NCI-H187 (cell line): ENCODE data around the gene PRMT5.

Experiments
- DNase-seq, 2 experiments: peaks; one replicate each; lab custom pipeline; 2025; lab: John Stamatoyannopoulos, UW

The PRMT5 gene

GRCh38 chr14:22896760-22897159 lies 32.4 kb downstream of the PRMT5 start:
- no peak for DNase-seq

GRCh38 chr14:22896356-22896755 lies 32.8 kb downstream of the PRMT5 start:
- DNase-seq, result no peak

GRCh38 chr14:22895402-22895801 lies 33.8 kb downstream of the PRMT5 start:
- no peak for DNase-seq

GRCh38 chr14:22893706-22894105 lies 35.5 kb downstream of the PRMT5 start:
- no peak for DNase-seq

DNA sequence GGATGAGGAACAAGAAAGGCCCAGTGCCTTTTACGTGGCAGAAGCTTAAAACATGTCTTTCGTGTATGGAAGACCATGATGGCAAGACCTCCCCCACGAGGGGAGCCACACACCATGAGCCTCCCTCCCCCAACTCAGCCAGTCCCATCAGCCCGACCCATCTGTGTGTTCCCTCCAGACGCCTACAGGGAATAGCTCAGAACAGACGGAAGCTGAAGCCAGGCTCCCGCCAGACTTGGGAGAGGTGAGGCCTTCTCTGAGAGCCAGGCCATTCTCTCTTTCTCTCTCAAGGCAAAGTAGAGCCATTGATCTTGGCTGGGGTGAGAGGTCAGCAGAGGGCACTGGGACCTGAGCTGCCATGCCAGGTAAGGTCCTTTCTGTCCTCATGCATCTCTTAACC lies 36.7 kb downstream of the PRMT5 start:
- DNase-seq, result no peak

DNA sequence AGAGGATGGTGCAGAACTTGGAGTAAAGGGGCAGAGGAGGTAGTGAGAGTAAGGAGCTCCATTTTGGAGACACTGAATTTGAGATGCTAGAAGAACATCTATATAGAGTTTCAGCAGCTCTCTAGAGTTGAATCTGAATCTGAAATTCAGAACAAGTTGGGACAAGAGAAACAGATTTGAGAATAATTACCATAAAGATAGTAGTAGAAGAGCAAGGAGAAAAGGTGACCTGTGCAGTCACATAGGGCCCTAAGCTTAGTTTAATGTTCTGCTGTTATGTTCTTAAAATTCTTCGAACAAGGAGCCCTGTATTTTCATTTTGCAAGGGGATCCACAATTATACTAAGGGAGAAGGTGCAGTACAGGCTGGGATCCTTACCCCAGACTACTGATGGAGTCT lies 38.8 kb downstream of the PRMT5 start:
- no peak for DNase-seq

DNA sequence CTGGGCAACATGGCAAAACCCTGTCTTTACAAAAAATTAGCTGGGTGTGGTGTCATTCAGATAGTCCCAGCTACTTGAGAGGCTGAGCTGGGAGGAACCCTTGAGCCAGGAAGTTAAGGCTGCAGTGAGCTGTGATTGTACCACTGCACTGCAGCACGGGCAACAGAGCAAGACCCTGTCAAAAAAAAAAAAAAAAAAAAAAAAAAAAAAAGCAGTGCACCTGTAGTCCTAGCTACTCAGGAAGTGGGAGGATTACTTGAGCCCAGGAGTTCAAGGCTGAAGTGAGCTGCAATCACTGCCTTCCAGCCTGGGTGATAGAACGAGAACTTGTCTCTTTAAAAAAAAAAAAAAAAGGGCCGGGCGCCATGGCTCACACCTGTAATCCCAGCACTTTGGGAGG lies 40.5 kb downstream of the PRMT5 start:
- DNase-seq, result no peak

GRCh38 chr14:22887990-22888378 lies 41.2 kb downstream of the PRMT5 start:
- no peak for DNase-seq

DNA sequence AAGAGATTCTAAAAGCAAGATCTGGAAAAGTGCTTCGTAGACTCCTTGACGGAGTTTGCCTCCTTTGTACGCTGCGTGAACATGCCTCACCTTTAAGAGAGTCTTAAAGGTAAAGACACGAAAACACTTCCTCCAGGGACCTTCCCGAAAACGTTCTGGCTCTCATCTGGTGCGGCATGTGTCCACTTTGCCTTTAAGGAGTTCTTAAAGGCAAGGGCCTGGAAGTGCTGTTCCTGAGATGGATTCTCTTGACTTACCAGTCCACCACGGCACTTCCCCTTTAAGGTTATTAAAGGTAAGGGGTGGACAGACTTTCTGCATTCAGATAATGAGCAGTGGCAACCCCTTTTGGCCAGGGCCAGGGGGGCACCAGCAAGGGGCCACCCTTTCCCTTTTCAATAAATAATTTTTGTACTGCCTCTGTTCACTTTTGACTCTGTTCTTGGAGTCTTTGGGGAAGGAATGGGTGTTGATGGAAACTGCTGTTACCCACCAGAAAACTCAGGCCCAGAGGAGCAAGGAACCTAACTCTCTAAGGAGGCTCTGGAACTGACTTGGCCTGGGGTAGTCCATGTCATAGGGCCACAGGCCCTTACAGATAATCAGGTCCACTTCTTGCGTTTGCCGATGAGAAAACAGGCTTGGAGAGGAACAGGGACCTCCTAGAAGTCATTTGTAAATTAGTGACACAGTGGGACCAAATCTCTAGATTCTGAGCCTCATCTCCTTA lies 41.8 kb downstream of the PRMT5 start:
- DNase-seq, result peak; percentile 66 to 85

- peak; percentile 75 to 84 for DNase-seq
Observed at GRCh38 chr14:22886500-22887259, 42.5 kb downstream of the PRMT5 start.

DNA sequence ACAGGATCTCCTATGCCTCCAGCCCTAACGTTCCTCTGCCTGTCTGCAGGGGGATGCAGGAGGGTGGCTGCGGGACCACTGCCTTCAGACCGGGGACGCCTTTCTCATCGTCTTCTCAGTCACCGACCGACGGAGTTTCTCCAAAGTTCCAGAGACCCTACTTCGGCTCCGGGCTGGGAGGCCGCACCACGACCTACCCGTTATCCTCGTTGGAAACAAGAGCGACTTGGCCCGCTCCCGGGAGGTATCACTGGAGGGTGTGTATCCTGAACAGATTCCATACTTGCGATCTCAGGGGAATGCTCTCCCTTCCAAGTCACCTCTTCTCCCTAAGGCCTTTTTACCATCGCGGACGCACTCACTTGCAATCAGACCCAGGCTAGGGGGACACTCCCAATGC lies 43.2 kb downstream of the PRMT5 start:
- DNase-seq, result no peak

GRCh38 chr14:22884738-22885523 lies 44.2 kb downstream of the PRMT5 start:
- no peak for DNase-seq

- no peak for DNase-seq
Observed at GRCh38 chr14:22884076-22884737, 45.0 kb downstream of the PRMT5 start.

GRCh38 chr14:22883173-22883976 lies 45.8 kb downstream of the PRMT5 start, which contains the start of gene REM2:
Gene REM2 (plus strand): TSS chr14:22883222. CDS start chr14:22883288, 66 bp downstream.
- peak in 1 of 2 experiments; percentile 42 for DNase-seq

DNA sequence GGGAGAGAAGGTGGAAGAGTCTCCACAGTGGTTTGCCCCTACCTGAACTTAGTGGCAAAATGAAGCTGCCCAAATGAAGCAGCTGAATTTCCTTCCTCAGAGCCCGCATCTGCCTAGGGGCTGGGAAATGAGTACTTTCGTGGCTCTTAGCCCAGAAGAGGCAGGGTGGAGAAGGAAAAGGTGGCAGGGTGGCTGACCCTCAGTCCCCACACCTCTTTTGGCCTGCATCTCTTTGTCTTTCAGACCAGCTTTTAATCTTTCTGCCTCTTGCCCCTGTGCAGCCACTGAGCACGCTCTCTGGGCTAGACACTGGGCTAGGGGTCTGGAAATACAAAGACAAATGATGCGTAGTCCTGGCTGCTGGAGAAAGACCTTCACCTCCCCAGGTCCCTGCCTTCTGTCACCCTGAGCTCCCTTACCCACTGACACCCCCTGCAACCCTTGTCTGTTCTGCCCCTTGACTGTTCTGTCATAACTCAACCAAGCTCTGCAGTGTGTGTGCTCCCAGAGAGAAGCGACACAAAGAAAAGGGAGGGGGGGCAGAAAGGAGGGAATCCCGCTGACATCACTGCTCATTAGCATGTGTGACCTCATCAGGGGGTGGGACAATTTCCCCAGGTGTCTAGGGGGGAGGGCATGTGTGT lies 46.5 kb downstream of the PRMT5 start:
- peak in 1 of 2 experiments; percentile 18 for DNase-seq

DNA sequence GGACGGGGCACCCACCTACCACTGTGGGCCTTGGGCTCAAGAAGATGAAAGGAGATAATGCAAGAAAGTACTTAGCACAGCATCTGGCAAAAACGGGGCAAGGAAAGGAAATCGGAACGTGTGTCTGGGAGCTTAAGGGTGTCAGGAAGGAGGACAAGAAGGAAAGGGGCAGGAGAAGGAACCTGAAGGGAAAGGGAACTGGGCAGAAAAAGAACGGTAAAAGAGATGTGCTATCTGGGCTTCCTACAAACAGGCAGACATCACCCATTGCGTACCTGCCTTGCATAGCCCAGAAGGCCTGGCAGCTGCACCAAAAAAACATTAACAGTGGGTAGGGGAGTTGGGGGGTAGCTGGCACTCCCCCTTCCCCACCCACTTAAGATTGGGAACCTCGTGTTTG lies 47.1 kb downstream of the PRMT5 start:
- no peak for DNase-seq

GRCh38 chr14:22878271-22879246 lies 50.6 kb downstream of the PRMT5 start:
- no peak for DNase-seq

DNA sequence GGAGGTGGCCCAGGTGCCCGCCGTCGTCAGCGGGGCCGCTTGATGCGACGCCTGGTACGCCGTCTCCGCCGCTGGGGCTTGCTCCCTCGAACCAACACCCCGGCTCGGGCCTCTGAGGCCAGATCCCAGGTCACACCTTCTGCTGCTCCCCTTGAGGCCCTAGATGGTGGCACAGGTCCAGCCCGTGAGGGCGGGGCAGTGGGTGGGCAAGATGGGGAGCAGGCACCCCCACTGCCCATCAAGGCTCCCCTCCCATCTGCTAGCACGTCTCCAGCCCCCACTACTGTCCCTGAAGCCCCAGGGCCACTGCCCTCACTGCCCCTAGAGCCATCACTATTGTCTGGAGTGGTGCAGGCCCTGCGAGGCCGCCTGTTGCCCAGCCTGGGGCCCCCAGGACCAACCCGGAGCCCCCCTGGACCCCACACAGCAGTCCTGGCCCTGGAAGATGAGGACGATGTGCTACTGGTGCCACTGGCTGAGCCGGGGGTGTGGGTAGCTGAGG lies 52.1 kb downstream of the PRMT5 start:
- no peak for DNase-seq

GRCh38 chr14:22875748-22876319 lies 53.3 kb downstream of the PRMT5 start:
- no peak for DNase-seq
